ENCODE results near the gene SETD1B.
"Not testable (repeated sequence)": the region's sequence is repeated elsewhere in the genome, so short reads cannot be mapped to it uniquely, and the experiment has no call there.

SETD1B gene

GRCh38 chr12:121827351-121828099, 23.7 kb downstream of the SETD1B start:
- DNase-seq = no peak

GRCh38 chr12:121828306-121828705, 24.5 kb downstream of the SETD1B start:
- no peak for DNase-seq

GRCh38 chr12:121828826-121829225, 25.0 kb downstream of the SETD1B start:
- no peak for DNase-seq

GRCh38 chr12:121829250-121829918, 25.6 kb downstream of the SETD1B start:
- no peak for DNase-seq

GRCh38 chr12:121830134-121830533, 26.3 kb downstream of the SETD1B start:
- no peak for DNase-seq

- DNase-seq = no peak
Measured at GRCh38 chr12:121830588-121831265, 26.9 kb downstream of the SETD1B start.

- DNase-seq = no peak
Measured at GRCh38 chr12:121831571-121832245, 27.9 kb downstream of the SETD1B start.

GRCh38 chr12:121837680-121838079, 33.9 kb downstream of the SETD1B start:
- no peak for DNase-seq

GRCh38 chr12:121838126-121838525, 34.3 kb downstream of the SETD1B start:
- DNase-seq = no peak

GRCh38 chr12:121839106-121839992, 35.5 kb downstream of the SETD1B start:
- peak; percentile 98 for DNase-seq

- no peak for DNase-seq
Measured at GRCh38 chr12:121839993-121840761, 36.4 kb downstream of the SETD1B start.

- DNase-seq = no peak
Measured at GRCh38 chr12:121843236-121843982, 39.6 kb downstream of the SETD1B start.

GRCh38 chr12:121845701-121846100, 41.9 kb downstream of the SETD1B start:
- no peak for DNase-seq

GRCh38 chr12:121849211-121849610, 45.4 kb downstream of the SETD1B start:
- DNase-seq = no peak

- no peak for DNase-seq
Measured at GRCh38 chr12:121849665-121850064, 45.9 kb downstream of the SETD1B start.

- DNase-seq = not testable (repeated sequence)
Measured at GRCh38 chr12:121852392-121852791, 48.6 kb downstream of the SETD1B start.

GRCh38 chr12:121857322-121858246, 53.8 kb downstream of the SETD1B start:
- DNase-seq = no peak

- no peak for DNase-seq
Measured at GRCh38 chr12:121858318-121858661, 54.5 kb downstream of the SETD1B start.

Data from fibroblast of skin of right quadriceps (primary cell).